Left ventricle myocardium inferior (tissue), 1 donor: ENCODE results near the gene KDM1B. TPM values are rescaled to one million over a fixed set of nuclear protein-coding genes. Genes with fewer than 3 reads are reported as not detected.

Experiments
- DNase-seq: peaks from one replicate; pipeline ENCODE4 v3.0.0-alpha.2; 2020
- H3K27ac ChIP-seq: fragments of 200-600 bp; replicated peaks from 2 replicates; pipeline ENCODE4 v1.8.0; 2021
- H3K27me3 ChIP-seq: fragments of 200-600 bp; 2 replicates; pipeline ENCODE4 v1.8.0; 2021; ENCODE audit warnings: low read depth
- H3K36me3 ChIP-seq: fragments of 200-600 bp; 2 replicates; pipeline ENCODE4 v1.8.0; 2021
- H3K4me1 ChIP-seq: fragments of 200-600 bp; 2 replicates; pipeline ENCODE4 v1.8.0; 2021
- H3K4me3 ChIP-seq: fragments of 200-600 bp; 2 replicates; pipeline ENCODE4 v1.8.0; 2021; ENCODE audit warnings: mild to moderate bottlenecking, moderate library complexity
- H3K9me3 ChIP-seq: fragments of 200-600 bp; replicated peaks from 2 replicates; pipeline ENCODE4 v1.8.0; 2021
- intact Hi-C: fragments of 100-400 bp; cut with micrococcal nuclease; formaldehyde crosslinking; loops from one replicate; pipeline ENCODE4 v1.11.0; 2022
- total RNA-seq: library from RNA; stranded (reverse); fragmentation: NEBNext Ultra II Directional; extraction: Animal tissue kit (Norgen Biotek cat#: 25700); gene quantifications from one replicate; pipeline ENCODE4 v1.2.1, GENCODE V29; 2021
- TF ChIP-seq, protein P1 (sequence below): fragments of 200-600 bp; IDR thresholded peaks from 2 replicates; pipeline ENCODE4 v1.8.0; 2021; ENCODE audit warnings: antibody characterized with exemption, mild to moderate bottlenecking, borderline replicate concordance
- donor health status: DM: no; HTN: yes; CAD: no; lungs with severe emphysema.

KDM1B gene
- total RNA-seq, 1 donor from 2014 or later, result 14.3 TPM

DNA sequence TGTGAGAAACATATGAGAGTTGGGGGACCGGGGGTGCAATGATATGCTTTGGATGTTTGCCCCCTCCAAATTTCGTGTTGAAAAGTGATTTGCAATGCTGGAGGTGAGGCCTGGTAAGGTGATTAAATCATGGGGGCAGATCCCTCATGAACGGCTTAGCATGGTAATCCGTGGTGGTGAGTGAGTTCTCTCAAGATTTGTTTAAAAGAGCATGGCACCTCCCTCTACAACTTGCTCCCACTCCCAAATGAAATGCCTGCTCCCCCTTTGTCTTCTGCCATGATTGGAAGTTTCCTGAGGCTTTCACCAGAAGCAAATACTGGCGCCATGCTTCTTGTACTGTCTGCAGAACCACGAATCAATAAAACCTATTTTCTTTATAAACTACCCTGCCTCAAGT, 106.7 kb downstream of the KDM1B start:
- Histone ChIP-seq H3K27ac (no peak overlapping the region), H3K4me1 (peaks cover 54% of the 10 kb centered on the region), H3K36me3 (peaks cover 9% of the 10 kb centered on the region), H3K4me3 (peak overlapping the region; percentile 89), H3K9me3 (no peaks in the 10 kb centered on the region), H3K27me3 (no peaks in the 10 kb centered on the region)
- TF ChIP-seq, protein P1, sequence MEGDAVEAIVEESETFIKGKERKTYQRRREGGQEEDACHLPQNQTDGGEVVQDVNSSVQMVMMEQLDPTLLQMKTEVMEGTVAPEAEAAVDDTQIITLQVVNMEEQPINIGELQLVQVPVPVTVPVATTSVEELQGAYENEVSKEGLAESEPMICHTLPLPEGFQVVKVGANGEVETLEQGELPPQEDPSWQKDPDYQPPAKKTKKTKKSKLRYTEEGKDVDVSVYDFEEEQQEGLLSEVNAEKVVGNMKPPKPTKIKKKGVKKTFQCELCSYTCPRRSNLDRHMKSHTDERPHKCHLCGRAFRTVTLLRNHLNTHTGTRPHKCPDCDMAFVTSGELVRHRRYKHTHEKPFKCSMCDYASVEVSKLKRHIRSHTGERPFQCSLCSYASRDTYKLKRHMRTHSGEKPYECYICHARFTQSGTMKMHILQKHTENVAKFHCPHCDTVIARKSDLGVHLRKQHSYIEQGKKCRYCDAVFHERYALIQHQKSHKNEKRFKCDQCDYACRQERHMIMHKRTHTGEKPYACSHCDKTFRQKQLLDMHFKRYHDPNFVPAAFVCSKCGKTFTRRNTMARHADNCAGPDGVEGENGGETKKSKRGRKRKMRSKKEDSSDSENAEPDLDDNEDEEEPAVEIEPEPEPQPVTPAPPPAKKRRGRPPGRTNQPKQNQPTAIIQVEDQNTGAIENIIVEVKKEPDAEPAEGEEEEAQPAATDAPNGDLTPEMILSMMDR, result no peak
- intact Hi-C loops, result no loop called here
- no peak for DNase-seq

DNA sequence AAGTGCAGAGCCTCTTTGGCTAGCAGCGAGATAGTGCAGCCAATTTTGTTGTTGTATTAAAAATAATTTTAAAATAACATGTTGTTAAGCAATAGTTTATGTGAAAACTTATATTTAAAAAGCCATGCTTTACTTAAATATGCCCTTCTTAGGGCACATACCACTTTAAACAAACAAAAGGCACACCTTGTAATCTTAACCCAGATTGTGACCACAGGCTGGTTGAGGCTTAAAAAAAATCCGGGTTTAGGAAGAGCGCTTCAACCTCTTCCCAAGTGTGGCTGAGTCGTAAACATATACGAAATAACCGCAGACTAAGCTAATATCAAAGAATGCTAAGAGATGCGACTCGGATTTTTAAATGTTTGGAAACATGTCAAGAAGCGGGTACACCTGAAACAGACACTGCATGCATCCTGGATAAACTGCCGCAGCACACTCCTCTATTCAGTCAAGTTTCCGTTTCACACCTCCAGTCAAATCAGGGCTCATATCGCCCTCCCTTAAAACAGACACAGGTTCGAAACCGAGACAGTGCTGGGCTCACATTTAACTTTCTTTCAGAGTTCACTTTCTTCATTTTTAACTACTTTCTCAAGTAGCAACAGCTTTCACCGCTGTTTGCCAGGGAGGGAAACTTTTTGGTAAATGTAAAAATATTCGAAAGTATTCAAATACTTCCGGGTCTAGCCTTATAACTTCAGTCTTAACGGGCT, 107.6 kb downstream of the KDM1B start:
- peak overlapping the region; percentile 95 for H3K27ac ChIP-seq
- no peak for DNase-seq
- TF ChIP-seq, protein P1, result no peak
- H3K4me3 ChIP-seq, result peak overlapping the region; percentile 89
- intact Hi-C loops, result no loop called here
- no peaks in the 10 kb centered on the region for H3K27me3 ChIP-seq
- no peaks in the 10 kb centered on the region for H3K36me3 ChIP-seq
- peaks cover 54% of the 10 kb centered on the region for H3K4me1 ChIP-seq
- H3K9me3 ChIP-seq, result no peaks in the 10 kb centered on the region

DNA sequence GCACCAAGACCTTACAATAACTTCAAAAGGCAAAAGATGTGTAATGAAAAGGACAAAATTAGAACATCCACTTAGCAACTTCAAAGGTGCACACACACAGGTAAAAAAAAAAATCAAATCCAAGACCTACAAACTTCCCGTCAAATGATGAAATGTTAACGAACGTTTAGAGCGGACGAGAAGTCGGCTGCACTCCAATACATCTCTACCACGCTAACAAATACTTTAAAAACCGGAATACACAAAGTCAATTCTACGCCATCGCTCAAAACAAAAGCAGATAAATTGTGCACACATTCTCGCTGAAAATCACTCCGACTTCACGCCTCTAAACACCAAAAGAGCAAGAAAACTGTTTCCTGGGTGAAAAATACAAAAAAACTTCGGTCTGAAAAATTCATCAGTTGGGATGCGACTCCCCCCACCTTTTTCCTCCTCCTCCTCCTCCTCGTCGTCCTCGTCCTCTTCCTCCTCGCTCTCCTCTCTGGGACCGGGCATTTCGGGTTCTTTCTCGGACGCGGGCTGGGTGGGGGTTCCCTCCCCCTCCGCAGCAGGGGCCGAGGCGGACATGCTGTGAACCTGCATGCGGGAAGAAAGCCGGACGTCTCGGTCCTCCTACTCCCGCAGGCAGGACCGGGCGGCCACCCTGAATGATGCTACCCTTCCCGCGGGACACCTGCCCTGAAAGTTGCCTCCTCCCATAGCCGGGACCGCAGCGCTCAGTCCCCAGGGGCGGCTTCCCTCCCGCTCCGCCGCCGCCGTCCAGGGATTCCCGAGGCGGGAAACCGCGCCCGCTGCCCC, 108.4 kb downstream of the KDM1B start:
- Histone ChIP-seq H3K9me3 (no peaks in the 10 kb centered on the region), H3K4me3 (peak overlapping the region; percentile 89), H3K4me1 (peaks cover 54% of the 10 kb centered on the region), H3K36me3 (no peaks in the 10 kb centered on the region), H3K27ac (peak overlapping the region; percentile 95), H3K27me3 (no peaks in the 10 kb centered on the region)
- TF ChIP-seq, protein P1, result no peak
- DNase-seq, result no peak
- intact Hi-C loops, result no loop called here

DNA sequence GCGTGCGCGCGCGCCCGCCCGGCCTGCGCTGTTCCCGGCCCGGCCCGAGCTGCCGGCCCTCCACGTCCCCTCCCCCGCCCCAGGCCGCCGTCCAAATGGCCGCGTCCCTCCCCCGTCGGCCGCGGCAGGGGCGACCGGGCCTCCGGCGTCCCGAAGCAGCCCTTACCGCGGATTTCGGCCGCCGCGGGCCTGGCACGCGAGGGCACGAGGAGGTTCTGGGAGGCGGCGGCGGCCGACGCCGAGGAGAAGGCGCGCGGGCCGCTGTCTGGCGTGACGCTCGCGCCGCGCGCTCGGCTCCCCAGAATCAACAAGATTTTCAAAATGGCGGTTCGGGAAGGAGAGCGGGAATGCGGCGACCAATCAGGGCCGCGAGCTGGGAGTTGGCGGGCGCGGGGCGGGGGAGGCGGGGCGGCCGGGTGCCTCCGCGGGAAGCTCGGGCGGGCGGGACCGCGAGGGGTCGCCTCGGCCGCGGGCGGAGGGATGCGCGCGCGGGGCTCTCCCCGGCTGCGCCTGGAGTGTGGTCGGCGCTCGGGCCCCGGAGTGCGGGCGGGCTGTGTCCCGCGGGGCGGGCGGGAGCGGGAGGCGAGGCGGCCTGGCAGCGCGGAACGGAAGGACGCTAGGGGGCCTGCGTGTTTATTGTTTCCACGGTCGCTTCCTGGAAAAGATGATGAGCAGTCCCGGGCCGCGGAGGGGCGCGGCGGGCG, 109.1 kb downstream of the KDM1B start, which contains the start of gene DEK:
Gene DEK (minus strand): TSS at position 312 of the 704 bp plus-strand sequence. CDS start 543 bp downstream, outside the sequence.
- intact Hi-C loops, result no loop called here
- Histone ChIP-seq H3K4me1 (peaks cover 53% of the 10 kb centered on the region), H3K27ac (peak within 1 kb of the TSS; percentile 95), H3K27me3 (no peaks in the 10 kb centered on the region), H3K9me3 (no peaks in the 10 kb centered on the region), H3K4me3 (peak within 1 kb of the TSS; percentile 89), H3K36me3 (no peaks in the 10 kb centered on the region)
- DNase-seq, result peak; percentile 90
- TF ChIP-seq, protein P1, result peak; percentile 74

DNA sequence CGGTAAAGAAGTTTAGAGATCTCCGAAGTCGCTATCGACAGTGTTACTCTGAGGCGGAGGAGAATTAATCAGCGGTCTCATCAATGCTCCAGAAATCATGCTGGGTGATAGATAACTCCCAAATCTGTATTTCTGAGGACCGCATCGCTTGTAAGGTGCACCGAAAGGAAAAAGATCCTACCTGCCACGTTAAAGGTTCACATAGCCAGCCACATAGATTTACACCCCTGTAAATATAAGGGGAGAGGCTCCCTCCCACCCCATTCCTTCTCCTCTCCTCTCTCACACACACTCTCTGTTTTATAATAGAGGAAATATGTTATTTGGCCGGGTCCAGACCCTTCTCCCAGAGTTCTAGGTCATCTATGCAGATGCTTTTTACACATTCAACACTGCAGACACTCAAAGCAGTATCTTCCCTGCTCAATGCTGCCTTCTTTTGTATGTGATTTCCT, 109.7 kb downstream of the KDM1B start:
- peak overlapping the region; percentile 89 for H3K4me3 ChIP-seq
- no peaks in the 10 kb centered on the region for H3K36me3 ChIP-seq
- H3K9me3 ChIP-seq, result no peaks in the 10 kb centered on the region
- TF ChIP-seq, protein P1, result peak; percentile 5
- peak overlapping the region; percentile 95 for H3K27ac ChIP-seq
- intact Hi-C loops, result no loop called here
- H3K27me3 ChIP-seq, result no peaks in the 10 kb centered on the region
- no peak for DNase-seq
- H3K4me1 ChIP-seq, result peaks cover 47% of the 10 kb centered on the region
